Spinal cord (tissue), 10 donors: ENCODE measurements around the gene JSRP1. TPM values are rescaled to one million over a fixed set of nuclear protein-coding genes. Genes with fewer than 3 reads are reported as not detected.

Experiments used
- DNase-seq, 6 donors: peaks; one replicate each; pipeline versions ENCODE4 v3.0.0 to v3.0.0-alpha.2; 2013 to 2015; ENCODE audit warnings: low spot score in 6 of 6, low read depth in 4 of 6
- H3K27ac ChIP-seq: one replicate; pipeline ENCODE4 v1.5.1; 2013; ENCODE audit warnings: low read depth, low read length, control low read depth
- H3K27me3 ChIP-seq: one replicate; pipeline ENCODE4 v1.6.1; 2013; ENCODE audit warnings: low read length; ENCODE audit not compliant: control insufficient read depth, insufficient read depth
- H3K36me3 ChIP-seq: one replicate; pipeline ENCODE4 v1.6.1; 2013; ENCODE audit warnings: low read length; ENCODE audit not compliant: control insufficient read depth, insufficient read depth
- H3K4me1 ChIP-seq: one replicate; pipeline ENCODE4 v1.6.1; 2013; ENCODE audit warnings: low read length; ENCODE audit not compliant: control insufficient read depth, insufficient read depth
- H3K4me3 ChIP-seq: one replicate; pipeline ENCODE4 v1.5.1; 2013; ENCODE audit warnings: low read depth, low read length, control low read depth
- H3K9me3 ChIP-seq: one replicate; pipeline ENCODE4 v1.6.1; 2013; ENCODE audit warnings: low read length; ENCODE audit not compliant: control insufficient read depth, insufficient read depth
- WGBS: methylation state at CpG from one replicate; pipeline ENCODE4 v1.1.5; 2013; ENCODE audit warnings: missing lambda C conversion rate; ENCODE audit not compliant: insufficient coverage; 5-methylcytosine and 5-hydroxymethylcytosine counted together
- polyA plus RNA-seq, 2 donors: library from polyadenylated mRNA; unstranded; fragments of 120-200 nt; gene quantifications; one replicate each; pipeline ENCODE4 v1.2.1, GENCODE V29; 2013; ENCODE audit not compliant: insufficient read length in 2 of 2
- small RNA-seq: library from RNA; depleted of rRNA; stranded (forward); fragments of <200 nt; gene quantifications from one replicate; pipeline ENCODE3, GENCODE V24; 2014; ENCODE audit warnings: low replicate concordance
- total RNA-seq, 2 donors: library from RNA; depleted of rRNA in 1 of 2; stranded (reverse); fragments of 120-200 nt in 1 of 2; fragments of >200 nt in 1 of 2; gene quantifications; one replicate each; pipeline versions ENCODE4 v1.2.3 to v1.2.4, GENCODE V29; 2013 to 2014
- donor health status: healthy.

The JSRP1 gene
- total and polyA plus RNA-seq, 4 donors: 0.33 to 0.90 (median 0.72) TPM

- Histone ChIP-seq H3K4me3 (no peak overlapping the region), H3K27ac (no peak overlapping the region), H3K36me3 (peaks cover 96% of the 10 kb centered on the region), H3K4me1 (no peaks in the 10 kb centered on the region), H3K9me3 (no peaks in the 10 kb centered on the region), H3K27me3 (no peaks in the 10 kb centered on the region)
- WGBS: 92% methylated on average over 15 of the region's 17 CpGs
- DNase-seq: no peak
Observed at GRCh38 chr19:2209408-2209807, 46.8 kb downstream of the JSRP1 start.

GRCh38 chr19:2208975-2209374 is 47.2 kb downstream of the JSRP1 start:
- H3K4me3 ChIP-seq: no peak overlapping the region
- DNase-seq: no peak
- H3K9me3 ChIP-seq: no peaks in the 10 kb centered on the region
- WGBS: 85% methylated on average over 10 of the region's 10 CpGs
- no peaks in the 10 kb centered on the region for H3K27me3 ChIP-seq
- H3K36me3 ChIP-seq: peaks cover 96% of the 10 kb centered on the region
- H3K4me1 ChIP-seq: no peaks in the 10 kb centered on the region
- H3K27ac ChIP-seq: no peak overlapping the region

- no peaks in the 10 kb centered on the region for H3K9me3 ChIP-seq
- DNase-seq: no peak
- H3K27ac ChIP-seq: no peak overlapping the region
- H3K4me3 ChIP-seq: no peak overlapping the region
- WGBS: 79% methylated on average over 28 of the region's 36 CpGs
- no peaks in the 10 kb centered on the region for H3K4me1 ChIP-seq
- H3K36me3 ChIP-seq: peaks cover 96% of the 10 kb centered on the region
- no peaks in the 10 kb centered on the region for H3K27me3 ChIP-seq
Observed at GRCh38 chr19:2207991-2208860, 48.0 kb downstream of the JSRP1 start.

- no peaks in the 10 kb centered on the region for H3K4me1 ChIP-seq
- no peak for DNase-seq
- WGBS: 86% methylated on average over 6 of the region's 15 CpGs
- no peaks in the 10 kb centered on the region for H3K9me3 ChIP-seq
- H3K36me3 ChIP-seq: peaks cover 96% of the 10 kb centered on the region
- H3K27ac ChIP-seq: no peak overlapping the region
- H3K27me3 ChIP-seq: no peaks in the 10 kb centered on the region
- no peak overlapping the region for H3K4me3 ChIP-seq
Observed at GRCh38 chr19:2207008-2207407, 49.2 kb downstream of the JSRP1 start.

- Histone ChIP-seq H3K27ac (no peak overlapping the region), H3K27me3 (no peaks in the 10 kb centered on the region), H3K36me3 (peaks cover 94% of the 10 kb centered on the region), H3K4me1 (no peaks in the 10 kb centered on the region), H3K9me3 (no peaks in the 10 kb centered on the region), H3K4me3 (no peak overlapping the region)
- 86% methylated on average over 15 of the region's 15 CpGs for WGBS
- DNase-seq: no peak
Observed at GRCh38 chr19:2202366-2202765, 53.9 kb downstream of the JSRP1 start.

Small RNA genes lying within 50 kb of the gene (small RNA-seq; reads per million reads assigned to genes)
- not detected for gene MIR1227

Other genes starting within 250 kb of the JSRP1 start
- gene BTBD2, start 240.7 kb downstream of the JSRP1 start, total RNA-seq: 10 to 100 TPM; 45.6 to 49.9 TPM
- gene BTBD2, start 240.7 kb downstream of the JSRP1 start, polyA plus RNA-seq: 100 to 1,000 TPM; 172 to 183 TPM
- 10 to 100 TPM; 22.2 to 61.2 TPM for gene MKNK2, start 205.2 kb downstream of the JSRP1 start, total RNA-seq
- 10 to 100 TPM; 54.4 to 66.0 TPM for gene MKNK2, start 205.2 kb downstream of the JSRP1 start, polyA plus RNA-seq
- gene MOB3A, start 160.1 kb downstream of the JSRP1 start, total RNA-seq: 10 to 100 TPM; 13.3 to 15.1 TPM
- gene MOB3A, start 160.1 kb downstream of the JSRP1 start, polyA plus RNA-seq: 10 to 100 TPM; 30.8 to 39.4 TPM
- gene IZUMO4, start 159.5 kb downstream of the JSRP1 start, total RNA-seq: 10 to 100 TPM in 1 of 2 donors, 1 to 10 TPM in 1; 7.2 to 14.9 TPM
- 10 to 100 TPM; 17.3 to 20.3 TPM for gene IZUMO4, start 159.5 kb downstream of the JSRP1 start, polyA plus RNA-seq
- 10 to 100 TPM; 65.1 to 70.6 TPM for gene AP3D1, start 104.9 kb downstream of the JSRP1 start, total RNA-seq
- 100 to 1,000 TPM; 156 to 165 TPM for gene AP3D1, start 104.9 kb downstream of the JSRP1 start, polyA plus RNA-seq
- gene DOT1L, start 92.5 kb downstream of the JSRP1 start, total RNA-seq: 1 to 10 TPM; 5.3 to 8.2 TPM
- gene DOT1L, start 92.5 kb downstream of the JSRP1 start, polyA plus RNA-seq: 10 to 100 TPM; 40.3 to 45.3 TPM
- 10 to 100 TPM; 46.5 to 70.9 TPM for gene PLEKHJ1, start 20.1 kb downstream of the JSRP1 start, total RNA-seq
- 100 to 1,000 TPM in 1 of 2 donors, 10 to 100 TPM in 1; 97.5 to 106 TPM for gene PLEKHJ1, start 20.1 kb downstream of the JSRP1 start, polyA plus RNA-seq
- gene SF3A2, start 19.6 kb downstream of the JSRP1 start, total RNA-seq: 10 to 100 TPM; 29.2 to 32.2 TPM
- gene SF3A2, start 19.6 kb downstream of the JSRP1 start, polyA plus RNA-seq: 10 to 100 TPM; 80.5 to 97.8 TPM
- gene AMH, start 7.1 kb downstream of the JSRP1 start, total RNA-seq: 1 to 10 TPM; 2.8 to 3.3 TPM
- gene AMH, start 7.1 kb downstream of the JSRP1 start, polyA plus RNA-seq: 10 to 100 TPM in 1 of 2 donors, 1 to 10 TPM in 1; 3.9 to 12.3 TPM
- under 1 TPM in 1 of 2 donors, not detected in 1; 0.20 TPM for gene PEAK3, start 25.8 kb upstream of the JSRP1 start, total RNA-seq
- gene PEAK3, start 25.8 kb upstream of the JSRP1 start, polyA plus RNA-seq: under 1 TPM; 0.11 to 0.16 TPM
- gene LINGO3, start 51.7 kb upstream of the JSRP1 start, total RNA-seq: 1 to 10 TPM in 1 of 2 donors, under 1 TPM in 1; 0.94 to 2.9 TPM
- gene LINGO3, start 51.7 kb upstream of the JSRP1 start, polyA plus RNA-seq: 1 to 10 TPM; 6.3 to 7.4 TPM
- 100 to 1,000 TPM in 1 of 2 donors, 10 to 100 TPM in 1; 48.2 to 124 TPM for gene LSM7, start 72.2 kb upstream of the JSRP1 start, total RNA-seq
- gene LSM7, start 72.2 kb upstream of the JSRP1 start, polyA plus RNA-seq: 100 to 1,000 TPM; 154 to 165 TPM
- 10 to 100 TPM; 30.2 to 45.3 TPM for gene SPPL2B, start 72.3 kb upstream of the JSRP1 start, total RNA-seq
- gene SPPL2B, start 72.3 kb upstream of the JSRP1 start, polyA plus RNA-seq: 100 to 1,000 TPM; 101 to 140 TPM
- under 1 TPM; 0.33 to 0.59 TPM for gene TMPRSS9, start 103.8 kb upstream of the JSRP1 start, total RNA-seq
- 1 to 10 TPM; 2.1 to 3.8 TPM for gene TMPRSS9, start 103.8 kb upstream of the JSRP1 start, polyA plus RNA-seq
- gene TIMM13, start 171.2 kb upstream of the JSRP1 start, total RNA-seq: 10 to 100 TPM; 20.5 to 90.5 TPM
- gene TIMM13, start 171.2 kb upstream of the JSRP1 start, polyA plus RNA-seq: 100 to 1,000 TPM; 121 to 122 TPM
- 10 to 100 TPM; 24.9 to 41.7 TPM for gene LMNB2, start 200.5 kb upstream of the JSRP1 start, total RNA-seq
- gene LMNB2, start 200.5 kb upstream of the JSRP1 start, polyA plus RNA-seq: 10 to 100 TPM; 56.8 to 57.8 TPM
- 10 to 100 TPM; 21.9 to 50.1 TPM for gene GADD45B, start 219.7 kb upstream of the JSRP1 start, total RNA-seq
- gene GADD45B, start 219.7 kb upstream of the JSRP1 start, polyA plus RNA-seq: 10 to 100 TPM in 1 of 2 donors, 1 to 10 TPM in 1; 5.3 to 13.6 TPM